SK-N-SH treated with all-trans-retinoic acid at 6 μM for 48 hours (cell line): ENCODE measurements around the gene LMAN2L.

Experiments
- BACH2 ChIP-seq: fragments of 250-450 bp; sonication (Bioruptor Pico); IDR thresholded peaks from 2 replicates; pipeline ENCODE4 v1.9.0; 2021; ENCODE audit warnings: mild to moderate bottlenecking, borderline replicate concordance
- GLIS3 ChIP-seq: fragments of 250-450 bp; sonication (Bioruptor Pico); IDR thresholded peaks from 2 replicates; pipeline ENCODE4 v1.5.0; 2020; ENCODE audit warnings: mild to moderate bottlenecking, moderate library complexity
- PATZ1 ChIP-seq: fragments of 250-450 bp; sonication (Bioruptor Pico); IDR thresholded peaks from 2 replicates; pipeline ENCODE4 v1.8.0; 2020; ENCODE audit warnings: mild to moderate bottlenecking, moderate library complexity, borderline replicate concordance
- TOX ChIP-seq: fragments of 250-450 bp; sonication (Bioruptor Pico); IDR thresholded peaks from 2 replicates; pipeline ENCODE4 v1.8.0; 2021; ENCODE audit warnings: mild to moderate bottlenecking, moderate library complexity, borderline replicate concordance
- ZNF8 ChIP-seq: fragments of 450-650 bp; formaldehyde crosslinking; IDR thresholded peaks from 2 replicates; pipeline ENCODE4 v1.5.0; 2020; ENCODE audit warnings: mild to moderate bottlenecking, moderate library complexity
- TF ChIP-seq, protein P1 (sequence below): fragments of 250-450 bp; sonication (Bioruptor Pico); IDR thresholded peaks from 2 replicates; pipeline ENCODE4 v1.5.1; 2021; ENCODE audit warnings: mild to moderate bottlenecking, moderate library complexity

DNA sequence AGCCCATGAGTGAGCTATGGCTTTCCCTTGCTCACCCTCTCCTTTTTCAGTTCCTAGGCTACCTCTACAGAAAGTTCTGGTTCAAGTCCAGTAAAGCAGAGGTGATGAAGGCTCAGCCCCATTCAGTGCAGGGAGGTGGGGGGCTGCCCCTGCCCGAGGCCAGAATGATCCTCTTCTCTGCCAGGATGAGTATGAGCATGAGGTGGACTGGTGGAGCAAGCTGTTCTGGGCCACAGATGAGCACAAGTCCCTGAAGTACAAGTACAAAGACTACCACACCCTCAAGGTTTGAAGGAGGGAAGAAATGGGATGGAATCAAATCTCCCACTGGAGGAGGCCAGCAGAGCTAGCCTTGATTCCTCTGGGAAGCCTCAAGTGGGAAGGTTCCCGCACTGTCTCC is 42.4 kb downstream of the LMAN2L start:
- TF ChIP-seq TOX (CRISPR knock-in tag) (no peak), ZNF8 (CRISPR knock-in tag) (no peak), PATZ1 (CRISPR knock-in tag) (no peak), BACH2 (no peak), GLIS3 (CRISPR knock-in tag) (no peak)
- TF ChIP-seq, protein P1, sequence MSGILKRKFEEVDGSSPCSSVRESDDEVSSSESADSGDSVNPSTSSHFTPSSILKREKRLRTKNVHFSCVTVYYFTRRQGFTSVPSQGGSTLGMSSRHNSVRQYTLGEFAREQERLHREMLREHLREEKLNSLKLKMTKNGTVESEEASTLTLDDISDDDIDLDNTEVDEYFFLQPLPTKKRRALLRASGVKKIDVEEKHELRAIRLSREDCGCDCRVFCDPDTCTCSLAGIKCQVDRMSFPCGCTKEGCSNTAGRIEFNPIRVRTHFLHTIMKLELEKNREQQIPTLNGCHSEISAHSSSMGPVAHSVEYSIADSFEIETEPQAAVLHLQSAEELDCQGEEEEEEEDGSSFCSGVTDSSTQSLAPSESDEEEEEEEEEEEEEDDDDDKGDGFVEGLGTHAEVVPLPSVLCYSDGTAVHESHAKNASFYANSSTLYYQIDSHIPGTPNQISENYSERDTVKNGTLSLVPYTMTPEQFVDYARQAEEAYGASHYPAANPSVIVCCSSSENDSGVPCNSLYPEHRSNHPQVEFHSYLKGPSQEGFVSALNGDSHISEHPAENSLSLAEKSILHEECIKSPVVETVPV (CRISPR knock-in tag): no peak
